Esophagus (tissue), 2 donors: ENCODE results near the gene IKZF2. TPM values are rescaled to one million over a fixed set of nuclear protein-coding genes. Genes with fewer than 3 reads are reported as not detected.

Experiments
- H3K27ac ChIP-seq, 2 donors: one replicate each; pipeline ENCODE4 v1.5.1; 2013; ENCODE audit warnings: low read depth in 2 of 2, mild to moderate bottlenecking in 2 of 2, inconsistent platforms in 1 of 2, low read length in 1 of 2, moderate library complexity in 1 of 2
- H3K27me3 ChIP-seq, 2 donors: one replicate each; pipeline ENCODE4 v1.6.1; 2013; ENCODE audit warnings: low read length in 2 of 2, control low read depth in 1 of 2, mild to moderate bottlenecking in 1 of 2; ENCODE audit not compliant: insufficient read depth in 2 of 2, control insufficient read depth in 1 of 2
- H3K36me3 ChIP-seq, 2 donors: one replicate each; pipeline ENCODE4 v1.6.1; 2013; ENCODE audit warnings: low read length in 1 of 2; ENCODE audit not compliant: control insufficient read depth in 2 of 2, insufficient read depth in 2 of 2
- H3K4me1 ChIP-seq, 2 donors: one replicate each; pipeline ENCODE4 v1.6.1; 2013; ENCODE audit warnings: low read length in 1 of 2; ENCODE audit not compliant: control insufficient read depth in 2 of 2, insufficient read depth in 2 of 2
- H3K4me3 ChIP-seq, 2 donors: one replicate each; pipeline ENCODE4 v1.5.1; 2013; ENCODE audit warnings: low read length in 2 of 2, mild to moderate bottlenecking in 2 of 2, low read depth in 1 of 2, moderate library complexity in 1 of 2
- H3K9me3 ChIP-seq, 2 donors: one replicate each; pipeline ENCODE4 v1.6.1; 2013; ENCODE audit warnings: mild to moderate bottlenecking in 2 of 2, low read depth in 1 of 2, low read length in 1 of 2, moderate library complexity in 1 of 2; ENCODE audit not compliant: control insufficient read depth in 2 of 2, insufficient read depth in 1 of 2
- WGBS, 2 donors: extraction: QIAGEN DNeasy Blood & Tissue Kit; methylation state at CpG; one replicate each; pipeline ENCODE4 v1.1.7; 2013; 5-methylcytosine and 5-hydroxymethylcytosine counted together
- polyA plus RNA-seq, 2 donors: library from polyadenylated mRNA; stranded (reverse); fragments of 200-250 nt; gene quantifications; one replicate each; pipeline ENCODE4 v1.2.3, GENCODE V29; 2013
- donor health status: healthy with polysubstance abuse.
- donor health status: Bipolar disorder and iron deficiency.

The IKZF2 gene
- polyA plus RNA-seq, 2 donors, result 11.3 to 11.5 TPM

GRCh38 chr2:212958757-212959295 is 192.6 kb downstream of the IKZF2 start:
- WGBS, 2 donors, result 70% methylated on average over 7 of the region's 7 CpGs
- Histone ChIP-seq H3K4me1 (peaks cover 0 to 3% of the 10 kb centered on the region in 2 donors), H3K36me3 (no peaks in the 10 kb centered on the region), H3K27me3 (no peaks in the 10 kb centered on the region), H3K9me3 (no peaks in the 10 kb centered on the region), H3K4me3 (no peak overlapping the region), H3K27ac (peak overlapping the region in 1 of 2 donors; percentile 9)

DNA sequence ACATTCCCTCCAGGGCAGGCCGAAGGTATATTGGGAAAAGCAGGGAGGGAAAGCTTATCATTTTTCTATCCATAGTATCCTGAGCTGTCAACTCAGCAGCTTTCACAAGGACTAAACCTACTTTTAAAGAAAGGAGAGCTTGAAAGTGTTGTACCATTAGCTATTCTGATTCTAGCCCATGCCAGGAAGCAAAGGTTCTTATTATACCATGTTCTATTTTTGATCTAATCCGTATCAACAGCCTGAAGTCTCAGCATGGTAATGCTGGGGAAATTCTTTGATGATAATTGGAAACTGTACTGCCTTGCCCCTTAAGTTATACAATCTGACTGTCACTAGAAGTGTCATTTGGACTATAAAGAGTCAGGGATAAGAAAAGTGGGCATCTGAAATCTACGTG is 193.3 kb downstream of the IKZF2 start:
- H3K4me1 ChIP-seq, result peaks cover 0 to 3% of the 10 kb centered on the region in 2 donors
- 77 to 80% methylated on average over 3 of the region's 3 CpGs for WGBS, 2 donors
- no peak overlapping the region for H3K4me3 ChIP-seq
- H3K36me3 ChIP-seq, result no peaks in the 10 kb centered on the region
- H3K27me3 ChIP-seq, result no peaks in the 10 kb centered on the region
- no peak overlapping the region for H3K27ac ChIP-seq
- H3K9me3 ChIP-seq, result no peaks in the 10 kb centered on the region

DNA sequence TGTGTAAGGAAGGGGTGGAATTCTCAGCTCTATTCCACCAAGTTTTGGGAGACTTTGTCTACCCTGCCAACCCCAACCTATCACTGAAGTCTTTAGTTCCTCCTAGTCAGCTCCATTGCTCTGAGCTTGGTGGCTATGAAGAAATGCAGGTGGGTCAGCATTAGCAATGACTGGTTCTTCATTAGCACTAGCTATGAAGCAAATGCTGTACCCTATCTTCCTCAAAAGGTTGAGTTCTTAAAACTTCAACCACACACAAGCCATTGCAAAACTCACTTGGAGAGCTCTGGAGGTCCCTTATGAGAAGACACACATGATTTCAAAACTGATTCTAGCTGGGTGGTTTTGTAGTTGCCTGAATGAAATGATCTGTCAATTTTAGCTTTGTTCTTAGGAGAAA is 193.8 kb downstream of the IKZF2 start:
- Histone ChIP-seq H3K4me3 (no peak overlapping the region), H3K36me3 (no peaks in the 10 kb centered on the region), H3K4me1 (peaks cover 0 to 3% of the 10 kb centered on the region in 2 donors), H3K27me3 (no peaks in the 10 kb centered on the region), H3K27ac (peak overlapping the region; percentile 11 to 49), H3K9me3 (no peaks in the 10 kb centered on the region)

- Histone ChIP-seq H3K27me3 (no peaks in the 10 kb centered on the region), H3K9me3 (no peaks in the 10 kb centered on the region), H3K4me1 (peaks cover 0 to 3% of the 10 kb centered on the region in 2 donors), H3K4me3 (no peak overlapping the region), H3K27ac (peak overlapping the region in 1 of 2 donors; percentile 49), H3K36me3 (no peaks in the 10 kb centered on the region)
- WGBS, 2 donors, result 43 to 50% methylated on average over 6 of the region's 6 CpGs
These were observed 194.5 kb downstream of the IKZF2 start for GRCh38 chr2:212956665-212957607.

GRCh38 chr2:212953170-212953920 is 198.1 kb downstream of the IKZF2 start:
- Histone ChIP-seq H3K36me3 (no peaks in the 10 kb centered on the region), H3K27me3 (no peaks in the 10 kb centered on the region), H3K27ac (no peak overlapping the region), H3K4me1 (no peaks in the 10 kb centered on the region), H3K9me3 (no peaks in the 10 kb centered on the region), H3K4me3 (no peak overlapping the region)
- WGBS, 2 donors, result 49 to 67% methylated on average over 3 of the region's 3 CpGs

GRCh38 chr2:212949786-212950185 is 201.6 kb downstream of the IKZF2 start:
- Histone ChIP-seq H3K27me3 (no peaks in the 10 kb centered on the region), H3K4me3 (no peak overlapping the region), H3K4me1 (no peaks in the 10 kb centered on the region), H3K36me3 (no peaks in the 10 kb centered on the region), H3K9me3 (no peaks in the 10 kb centered on the region), H3K27ac (no peak overlapping the region)
- 74 to 93% methylated on average over 1 of the region's 1 CpG for WGBS, 2 donors

Other genes with a start within 250 kb of the IKZF2 start
- 10 to 100 TPM; 20.4 to 21.2 TPM for gene SPAG16, start 132.9 kb upstream of the IKZF2 start, polyA plus RNA-seq